Muscle of arm (tissue), 12 donors: ENCODE measurements around the gene SH2D7. TPM values are rescaled to one million over a fixed set of nuclear protein-coding genes. Genes with fewer than 3 reads are reported as not detected.

Experiments
- DNase-seq: peaks from one replicate; pipeline ENCODE4 v3.0.0-alpha.2; 2013
- polyA plus RNA-seq, 12 donors: library from polyadenylated mRNA; unstranded; fragments of 120-200 nt; gene quantifications; one replicate each; pipeline ENCODE4 v1.2.1, GENCODE V29; 2013; ENCODE audit not compliant: insufficient read length in 12 of 12

Gene SH2D7
- polyA plus RNA-seq, 12 donors = 0.04 to 0.27 (median 0.15) TPM; not detected in 3

GRCh38 chr15:78077871-78078210 is 14.5 kb upstream of the SH2D7 start:
- DNase-seq = no peak

- DNase-seq = no peak
These were observed 12.9 kb upstream of the SH2D7 start for GRCh38 chr15:78079298-78080087.

- DNase-seq = no peak
These were observed 12.3 kb upstream of the SH2D7 start for GRCh38 chr15:78080088-78080460.

GRCh38 chr15:78082106-78082742 is 10.1 kb upstream of the SH2D7 start:
- no peak for DNase-seq

GRCh38 chr15:78082743-78083110 is 9.6 kb upstream of the SH2D7 start:
- DNase-seq = no peak

- DNase-seq = no peak
These were observed 9.2 kb upstream of the SH2D7 start for GRCh38 chr15:78083186-78083585.

- no peak for DNase-seq
These were observed 8.5 kb upstream of the SH2D7 start for GRCh38 chr15:78083687-78084448.

GRCh38 chr15:78084449-78084750 is 8.0 kb upstream of the SH2D7 start:
- DNase-seq = no peak

GRCh38 chr15:78085928-78086327 is 6.4 kb upstream of the SH2D7 start:
- DNase-seq = peak; percentile 74

- no peak for DNase-seq
These were observed 4.2 kb upstream of the SH2D7 start for GRCh38 chr15:78087951-78088772.

- no peak for DNase-seq
These were observed 3.6 kb upstream of the SH2D7 start for GRCh38 chr15:78088773-78089080.

GRCh38 chr15:78090422-78091063 is 1.8 kb upstream of the SH2D7 start:
- DNase-seq = no peak

- DNase-seq = no peak
These were observed 1.1 kb downstream of the SH2D7 start for GRCh38 chr15:78093242-78094020.

GRCh38 chr15:78097667-78098066 is 5.3 kb downstream of the SH2D7 start:
- no peak for DNase-seq

- no peak for DNase-seq
These were observed 5.9 kb downstream of the SH2D7 start for GRCh38 chr15:78098131-78098755.

GRCh38 chr15:78100886-78101285 is 8.5 kb downstream of the SH2D7 start:
- no peak for DNase-seq

- no peak for DNase-seq
These were observed 9.2 kb downstream of the SH2D7 start for GRCh38 chr15:78101423-78102105.

- no peak for DNase-seq
These were observed 9.8 kb downstream of the SH2D7 start for GRCh38 chr15:78102211-78102610.

- no peak for DNase-seq
These were observed 10.4 kb downstream of the SH2D7 start for GRCh38 chr15:78102741-78103140.
